GM18858 (cell line): Measurements from ENCODE around the gene GAMT.

Source experiments
- ATAC-seq: cut with Tn5 transposase; IDR thresholded peaks from one replicate; pipeline ENCODE4 v1.9.1; 2021; ENCODE audit not compliant: unreplicated experiment

The GAMT gene

GRCh38 chr19:1386945-1387683, 14.2 kb downstream of the GAMT start:
- ATAC-seq = no peak

GRCh38 chr19:1385816-1386215, 15.5 kb downstream of the GAMT start:
- ATAC-seq = no peak

GRCh38 chr19:1384478-1385110, 16.7 kb downstream of the GAMT start:
- ATAC-seq = no peak

DNA sequence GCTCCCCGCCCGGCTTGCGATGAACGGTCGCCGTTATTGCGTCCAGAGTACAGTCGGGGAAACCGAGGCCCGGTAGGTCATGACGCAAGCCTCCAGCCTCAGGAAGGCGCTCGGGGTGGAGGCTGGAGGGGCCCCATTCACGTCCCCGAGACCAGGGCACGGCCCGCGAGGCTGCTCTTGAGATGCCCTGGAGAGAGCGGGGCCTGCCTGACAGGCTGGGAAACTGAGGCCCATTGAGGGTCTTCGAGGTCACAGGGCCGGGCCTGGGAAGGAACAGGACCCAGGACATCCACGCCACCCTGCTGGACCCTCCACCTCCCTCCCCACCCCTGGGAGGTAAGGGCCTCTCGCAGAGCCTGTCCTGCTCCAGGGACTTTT, 17.3 kb downstream of the GAMT start:
- no peak for ATAC-seq

DNA sequence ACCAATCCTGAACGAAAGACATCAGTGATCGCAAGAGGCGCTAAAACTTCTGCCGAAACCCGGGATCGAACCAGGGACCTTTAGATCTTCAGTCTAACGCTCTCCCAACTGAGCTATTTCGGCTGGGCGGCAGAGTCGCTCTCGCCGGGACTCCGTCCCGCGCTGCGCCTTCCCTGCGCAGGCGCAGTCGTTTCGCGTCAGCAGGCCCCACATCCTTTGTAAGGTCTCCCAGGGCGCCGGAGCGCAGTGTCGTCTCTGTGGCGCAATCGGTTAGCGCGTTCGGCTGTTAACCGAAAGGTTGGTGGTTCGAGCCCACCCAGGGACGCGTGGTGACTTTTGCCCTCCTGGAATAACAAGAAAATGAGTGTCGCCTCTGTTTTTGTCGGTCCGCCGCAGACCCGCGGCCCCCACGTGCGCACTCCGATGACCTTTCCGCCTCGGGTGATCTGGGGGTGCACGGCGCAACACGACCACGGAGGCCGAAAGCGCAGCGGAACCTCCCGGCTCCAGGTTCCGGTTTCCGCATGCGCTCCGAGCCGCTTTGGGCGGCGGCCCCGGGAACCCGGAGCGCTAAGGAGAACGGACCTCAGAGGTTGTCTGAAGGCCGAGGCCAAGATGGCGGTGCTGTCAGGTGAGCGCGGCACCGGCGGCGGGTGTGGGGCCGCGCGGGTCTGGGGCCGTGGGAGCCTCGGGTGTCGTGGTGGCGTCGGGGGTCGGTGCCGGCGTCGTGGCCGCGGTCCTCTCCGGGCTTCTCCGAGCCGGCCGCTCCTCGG, 17.8 kb downstream of the GAMT start, which contains the start of gene NDUFS7:
Gene NDUFS7, plus strand, starts transcription at position 596 of the 773 bp plus-strand sequence. Its CDS starts 20 bp downstream, at position 616.
- ATAC-seq = peak; percentile 52

- no peak for ATAC-seq
These were observed 18.4 kb downstream of the GAMT start for GRCh38 chr19:1383017-1383311.

DNA sequence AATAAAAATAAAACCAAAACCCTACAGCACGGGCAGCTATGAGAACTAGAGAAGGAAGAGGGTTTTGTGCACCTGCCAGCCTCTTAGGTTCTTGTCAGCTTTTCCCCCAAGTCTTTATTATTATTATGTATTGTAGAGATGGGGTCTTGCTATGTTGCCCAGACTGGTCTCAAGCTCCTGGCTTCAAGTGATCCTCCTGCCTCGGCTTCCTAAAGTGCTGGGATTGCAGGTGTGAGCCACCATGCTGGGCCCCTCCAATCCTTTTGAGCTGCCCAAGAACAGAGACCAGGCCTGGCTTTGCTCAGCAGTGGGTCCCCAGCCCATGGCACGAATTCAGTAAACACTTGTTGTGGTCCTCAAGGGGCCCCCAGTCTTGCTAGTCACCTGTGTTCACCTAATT, 19.1 kb downstream of the GAMT start:
- no peak for ATAC-seq

DNA sequence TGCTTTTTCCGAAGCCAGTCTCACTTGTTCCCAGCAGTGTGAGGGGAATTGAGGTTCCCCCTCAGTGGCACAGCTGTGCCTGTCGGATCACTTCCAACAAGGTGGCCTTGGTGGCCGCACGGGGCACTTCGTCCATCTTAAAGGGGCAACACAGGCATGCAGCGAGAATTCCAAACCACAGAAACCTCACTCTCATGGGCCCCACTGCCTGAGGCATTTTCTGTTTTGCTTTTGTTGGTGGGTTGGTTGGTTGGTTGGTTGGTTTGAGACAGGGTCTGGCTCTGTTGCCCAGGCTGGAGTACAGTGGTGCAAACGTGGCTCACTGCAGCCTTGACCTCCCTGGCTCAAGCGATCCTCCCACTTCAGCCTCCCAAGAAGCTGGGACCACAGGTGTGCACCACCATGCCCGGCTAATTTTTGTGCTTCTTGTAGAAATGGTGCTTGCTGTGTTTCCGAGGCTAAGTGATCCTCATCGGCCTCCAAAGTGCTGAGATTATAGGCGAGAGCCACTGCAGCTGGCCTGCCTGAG, 21.3 kb downstream of the GAMT start:
- ATAC-seq = no peak

- no peak for ATAC-seq
These were observed 22.0 kb downstream of the GAMT start for GRCh38 chr19:1379126-1379905.

DNA sequence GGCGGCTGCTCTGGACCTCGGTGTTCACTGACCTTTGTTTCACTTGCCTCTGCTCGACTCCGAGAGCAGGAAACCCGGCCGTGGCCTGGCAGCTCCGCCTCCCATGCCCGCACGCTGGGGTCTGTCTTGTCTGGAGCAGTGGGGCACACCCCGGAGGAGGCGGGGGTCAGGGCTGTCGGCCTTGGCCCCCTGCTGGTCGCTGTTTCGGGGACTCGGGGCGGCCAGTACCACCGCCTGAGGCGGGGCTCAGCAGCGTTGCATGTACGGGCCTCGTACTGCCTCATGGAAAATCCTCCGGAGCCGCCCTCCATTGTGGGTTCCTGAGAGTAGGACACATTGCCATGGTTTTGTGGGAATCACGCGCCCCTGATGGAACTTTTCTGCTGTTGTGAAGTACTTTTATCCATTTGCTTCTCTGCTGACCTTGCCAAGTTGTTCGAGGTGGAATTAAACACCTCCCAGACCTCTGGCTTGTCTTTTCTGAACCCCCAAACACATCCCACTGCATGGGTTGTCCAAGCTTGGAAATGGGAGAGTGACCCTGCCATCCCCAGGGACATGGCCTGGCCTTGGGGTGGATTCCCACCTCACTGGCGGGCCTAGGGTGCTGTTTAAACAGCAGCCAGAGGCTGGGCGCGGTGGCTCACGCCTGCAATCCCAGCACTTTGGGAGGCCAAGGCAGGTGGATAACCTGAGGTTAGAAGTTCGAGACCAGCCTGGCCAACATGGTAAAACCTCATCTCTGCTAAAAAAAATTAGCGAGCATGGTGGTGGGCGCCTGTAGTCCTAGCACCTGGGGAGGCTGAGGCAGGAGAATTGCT, 23.2 kb downstream of the GAMT start:
- no peak for ATAC-seq

DNA sequence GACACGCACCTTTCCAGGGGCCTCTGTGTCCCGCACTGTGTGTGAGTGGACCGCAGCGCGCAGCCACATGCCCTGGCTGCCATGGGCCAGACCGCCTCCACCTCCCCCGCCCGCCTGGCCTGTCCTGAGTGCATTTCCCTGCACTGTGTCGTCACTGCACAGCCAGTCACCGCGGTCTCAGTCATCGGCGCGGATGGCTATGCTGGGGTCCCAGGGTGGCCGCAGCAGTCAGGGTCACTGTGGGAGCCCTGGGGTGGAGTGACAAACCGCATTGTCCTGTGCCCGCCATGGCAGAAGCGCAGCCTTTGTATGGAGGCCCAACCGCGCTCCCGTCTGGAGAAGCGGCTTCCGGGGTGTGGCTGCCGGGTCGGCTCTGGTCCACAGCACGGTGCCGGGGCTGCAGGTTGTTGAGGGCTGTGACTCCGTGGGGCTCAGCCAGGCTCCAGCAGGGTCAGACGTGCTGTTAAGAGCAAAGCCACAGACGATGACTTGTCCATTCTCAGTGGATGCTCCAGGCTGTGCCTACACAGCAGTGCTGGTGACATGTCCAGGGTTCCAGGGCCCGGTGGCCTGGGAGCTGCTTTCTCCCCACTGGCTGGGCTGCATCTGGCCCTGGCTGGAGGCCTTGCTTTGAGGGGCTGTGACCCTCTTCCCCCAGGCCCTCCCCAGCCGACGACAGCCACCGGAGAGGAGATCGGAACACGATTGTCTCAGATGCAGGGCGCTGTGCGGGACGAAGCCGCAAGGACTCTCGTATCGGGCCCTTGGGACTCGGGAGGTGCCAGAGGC, 24.0 kb downstream of the GAMT start:
- no peak for ATAC-seq

GRCh38 chr19:1376415-1376805, 24.9 kb downstream of the GAMT start:
- ATAC-seq = no peak

- no peak for ATAC-seq
These were observed 27.1 kb downstream of the GAMT start for GRCh38 chr19:1374250-1374577.

DNA sequence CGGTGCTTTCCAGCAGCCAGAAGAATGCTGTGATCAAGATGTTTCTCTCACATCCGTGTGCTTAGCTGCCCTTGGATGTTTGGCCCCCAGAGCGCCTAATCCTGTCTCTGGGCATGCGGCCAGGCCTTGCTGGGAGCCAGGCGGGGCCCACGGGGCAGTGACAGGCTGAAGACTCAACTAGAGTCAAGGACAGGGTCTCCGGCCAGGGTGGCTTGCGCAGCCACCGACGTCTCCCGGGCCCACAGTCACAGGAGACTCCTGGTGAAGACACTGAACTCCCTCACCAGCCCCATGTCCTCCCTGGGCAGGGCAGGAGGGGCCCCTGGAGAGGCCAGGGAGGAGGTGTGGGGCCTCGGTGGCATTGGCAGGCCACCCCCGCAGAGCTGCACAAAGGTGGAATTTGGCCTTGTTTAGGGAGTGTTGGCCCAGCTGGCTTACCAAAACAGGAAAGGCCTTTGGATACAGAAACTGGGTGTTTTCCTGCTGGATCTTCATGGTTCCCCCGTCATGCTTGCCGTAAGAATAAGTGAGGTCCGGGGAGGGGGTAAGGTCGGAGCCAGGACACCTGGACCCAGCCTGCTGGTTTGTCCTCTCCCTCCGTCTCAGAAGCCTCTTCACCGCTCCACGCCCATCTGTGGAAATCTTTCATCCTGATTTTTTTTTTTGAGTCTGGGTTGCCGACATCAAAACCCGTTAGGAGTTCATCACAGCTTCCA, 27.6 kb downstream of the GAMT start:
- no peak for ATAC-seq

DNA sequence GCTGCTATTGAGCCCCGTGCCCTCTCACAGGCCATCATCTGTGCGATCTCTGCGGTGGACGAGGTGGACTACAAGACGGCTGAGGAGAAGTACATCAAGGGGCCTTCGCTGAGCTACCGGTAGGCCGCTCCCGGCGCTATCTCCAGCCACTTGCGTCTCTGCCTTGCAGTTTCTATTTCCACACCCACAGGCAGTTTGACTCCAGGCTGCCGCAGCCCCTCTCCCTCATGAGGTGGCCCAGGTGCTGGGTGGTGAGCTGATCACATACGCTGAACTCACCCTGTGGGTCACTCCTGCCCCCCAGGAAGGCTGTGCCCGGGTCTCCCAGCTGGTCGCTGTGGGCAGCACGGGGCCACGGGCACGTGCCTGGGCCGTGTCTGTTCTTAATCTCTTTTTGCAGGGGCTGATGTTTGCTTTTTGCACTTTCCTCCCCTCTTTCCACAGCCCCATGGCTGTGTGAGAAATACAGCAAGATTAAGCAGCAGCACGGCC, 28.3 kb downstream of the GAMT start:
- no peak for ATAC-seq

GRCh38 chr19:1370579-1371361, 30.6 kb downstream of the GAMT start:
- ATAC-seq = no peak

DNA sequence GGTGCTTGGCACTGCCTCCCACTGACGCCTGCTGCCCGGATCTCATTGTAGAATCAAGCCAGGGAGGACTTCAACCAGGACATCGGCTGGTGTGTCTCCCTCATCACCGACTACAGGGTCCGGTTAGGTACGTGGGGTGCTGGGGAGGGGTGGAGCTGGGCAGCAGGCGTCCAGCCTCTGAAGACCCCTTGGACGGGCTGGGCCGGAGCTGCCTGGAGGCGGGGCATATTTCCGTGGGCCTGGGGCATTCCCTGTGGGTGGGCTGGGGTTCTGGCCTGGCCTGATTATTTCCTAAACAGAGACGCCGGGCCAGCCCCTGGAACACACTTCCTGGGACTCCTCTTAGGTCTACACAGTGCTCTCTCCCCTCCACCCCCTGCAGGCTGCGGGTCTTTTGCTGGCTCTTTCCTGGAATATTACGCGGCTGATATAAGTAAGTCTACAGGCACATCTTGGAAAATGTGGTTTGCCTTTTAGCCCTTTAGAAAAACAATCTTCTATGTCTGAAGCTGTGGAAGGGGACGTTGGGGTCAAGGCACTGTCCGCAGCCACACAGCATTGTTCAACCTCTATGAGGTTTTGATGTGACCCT, 32.0 kb downstream of the GAMT start:
- ATAC-seq = no peak
